ENCODE results near the gene ILKAP. TPM values are rescaled to one million over a fixed set of nuclear protein-coding genes. Genes with fewer than 3 reads are reported as not detected.
A peak's percentile ranks its signal among the peaks of the same experiment; 100 is the strongest.

ILKAP gene
- total and polyA plus RNA-seq, 2 of the 4 experiments (the other 2 are of a cell fraction): 13.3 to 44.2 TPM

DNA sequence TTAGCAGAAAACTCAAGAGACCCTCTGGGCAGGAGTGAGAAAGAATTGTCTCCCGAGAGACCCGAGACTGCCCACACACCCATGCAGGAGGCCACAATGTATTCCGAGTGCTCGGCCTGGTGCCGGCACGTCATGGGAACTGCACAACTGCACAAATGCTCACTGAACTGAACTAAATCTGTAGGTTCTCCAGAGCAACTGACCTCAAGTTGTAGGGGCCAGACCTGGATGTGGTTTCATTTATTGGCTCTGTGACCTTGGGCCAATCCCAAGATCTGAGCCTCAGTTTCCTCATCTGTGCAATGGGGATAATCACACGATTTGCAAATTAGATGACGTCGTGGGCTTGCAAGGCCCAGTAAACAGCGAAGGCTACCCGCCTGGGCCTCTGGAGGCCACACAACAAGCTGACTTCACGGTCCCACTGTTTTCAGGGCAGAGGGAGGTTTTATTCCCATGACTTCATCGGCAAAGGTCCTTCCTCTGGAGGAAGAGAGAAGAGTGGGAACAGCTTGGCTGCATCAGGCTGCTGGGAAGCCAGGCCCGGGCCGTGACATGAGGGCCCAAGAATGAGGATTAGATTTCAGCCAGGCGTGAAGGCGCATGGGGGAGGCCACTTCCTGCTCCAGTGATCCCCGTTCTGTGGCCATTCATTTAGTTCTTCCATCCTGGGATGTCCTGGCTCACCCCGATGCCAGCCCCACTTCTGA, 48.3 kb downstream of the ILKAP start:
- Histone ChIP-seq H2BK20ac (ENCODE audit: low read depth, low read length) (peak overlapping the region; percentile 29; the same call in 1 of the 2 replicates), H3K56ac (ENCODE audit: extremely low read depth, insufficient read depth, low read length) (no peak overlapping the region), H3K9me1 (ENCODE audit: insufficient read depth, low read length) (0 out of 2 replicates have a peak, but pooled peaks cover 7% of the 10 kb centered on the region), H2BK15ac (ENCODE audit: low read depth, low read length) (peak overlapping the region; percentile 13; the same call in 1 of the 3 replicates), H3K36me3 (ENCODE audit: control insufficient read depth, insufficient read depth, low read length) (no peaks in the 10 kb centered on the region), H3K4me3 (ENCODE audit: insufficient read depth, low read depth, low read length) (no peak overlapping the region), H4K20me1 (ENCODE audit: insufficient read depth, low read length) (no peaks in the 10 kb centered on the region), H2BK5ac (ENCODE audit: low read depth, low read length, poor library complexity, severe bottlenecking) (peak overlapping the region; percentile 22), H2AK5ac (ENCODE audit: low read depth, low read length) (peak overlapping the region; percentile 66; the same call in 1 of the 2 replicates), H4K91ac (ENCODE audit: insufficient read depth, low read depth, low read length) (peak overlapping the region; percentile 44; the same call in 1 of the 2 replicates), H2AK9ac (replicated peaks; ENCODE audit: low read depth, low read length, poor library complexity) (peak overlapping the region; percentile 19), H3K23ac (ENCODE audit: low read depth, low read length) (peak overlapping the region; percentile 25; the same call in 1 of the 2 replicates), H3K4ac (ENCODE audit: low read depth, low read length) (peak overlapping the region; percentile 56), H3K79me1 (ENCODE audit: low read depth in 1 of 2, low read length in 2 of 2) (no peaks in the 10 kb centered on the region; a peak in 1 of 4 replicates), H3K27ac (ENCODE audit: insufficient read depth, low read length) (peak overlapping the region; percentile 56; the same call in 1 of the 2 replicates), H3K27me3 (ENCODE audit: control insufficient read depth, insufficient read depth, low read length) (no peaks in the 10 kb centered on the region), H4K8ac (ENCODE audit: low read depth in 2 of 2, low read length in 2 of 2) (peak overlapping the region; percentile 24 to 65; a peak in 2 of 4 replicates), H3K14ac (replicated peaks; ENCODE audit: low read depth, low read length) (peak overlapping the region; percentile 38), H3K9me3 (ENCODE audit: control insufficient read depth, insufficient read depth, low read length) (no peaks in the 10 kb centered on the region), H3K18ac (ENCODE audit: low read depth, low read length) (peak overlapping the region; percentile 20; the same call in 1 of the 2 replicates), H2BK120ac (ENCODE audit: low read depth, low read length) (peak overlapping the region; percentile 50; the same call in 1 of the 2 replicates), H3K9ac (ENCODE audit: low read depth, low read length) (no peak overlapping the region), H3K4me2 (ENCODE audit: low read depth, low read length) (no peak overlapping the region), H3K4me1 (ENCODE audit: control insufficient read depth, insufficient read depth, low read length) (peaks cover 14% of the 10 kb centered on the region), H4K5ac (ENCODE audit: low read depth, low read length) (peak overlapping the region; percentile 16; the same call in 1 of the 2 replicates), H2AFZ (replicated peaks; ENCODE audit: low read length, poor library complexity) (peak overlapping the region; percentile 85)
- WGBS, 2 experiments (ENCODE audit: extremely low coverage in 2 of 2, insufficient read length in 1 of 2): 67% methylated on average over 12 of the region's 19 CpGs; no CpG with 5 or more reads in 1 of the 2 experiments
- TF ChIP-seq RCOR1 (IDR thresholded peaks at IDR 0.05; ENCODE audit: insufficient replicate concordance, low read length) (peak; percentile 82), MXI1 (IDR thresholded peaks at IDR 0.05; ENCODE audit: borderline replicate concordance, low read depth, low read length) (0 out of 2 replicates have a peak, but pooled peaks have one; percentile 11), MAZ (IDR thresholded peaks at IDR 0.05; ENCODE audit: borderline replicate concordance, low read depth, low read length) (peak; percentile 10; the same call in 1 of the 2 replicates)
- TF ChIP-seq, protein P1, sequence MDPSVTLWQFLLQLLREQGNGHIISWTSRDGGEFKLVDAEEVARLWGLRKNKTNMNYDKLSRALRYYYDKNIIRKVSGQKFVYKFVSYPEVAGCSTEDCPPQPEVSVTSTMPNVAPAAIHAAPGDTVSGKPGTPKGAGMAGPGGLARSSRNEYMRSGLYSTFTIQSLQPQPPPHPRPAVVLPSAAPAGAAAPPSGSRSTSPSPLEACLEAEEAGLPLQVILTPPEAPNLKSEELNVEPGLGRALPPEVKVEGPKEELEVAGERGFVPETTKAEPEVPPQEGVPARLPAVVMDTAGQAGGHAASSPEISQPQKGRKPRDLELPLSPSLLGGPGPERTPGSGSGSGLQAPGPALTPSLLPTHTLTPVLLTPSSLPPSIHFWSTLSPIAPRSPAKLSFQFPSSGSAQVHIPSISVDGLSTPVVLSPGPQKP (IDR thresholded peaks at IDR 0.05; ENCODE audit: borderline replicate concordance, low read depth, low read length): no peak
- ChIA-PET CTCF (no interaction called here), POLR2A (ENCODE audit: unreplicated experiment) (no interaction called here)
- ATAC-seq (ENCODE audit: low read depth) (peak; percentile 60), DNase-seq (peak; percentile 92)
- intact Hi-C loops (cut with micrococcal nuclease): no loop called here
- dilution Hi-C loops (cut with HindIII; ENCODE audit: low sequenced_read_pairs, unreplicated experiment): no loop called here
- BruUV-seq (replicated peaks): no TSS peak
- in situ Hi-C loops (cut with MboI; ENCODE audit: low sequenced_read_pairs): no loop called here
